NB4 (cell line): ENCODE data around the gene FXYD5.

ENCODE experiments used
- CTCF ChIP-seq: IDR thresholded peaks from one replicate; pipeline ENCODE4 v1.5.1; 2012; ENCODE audit warnings: low read depth, low read length
- MAX ChIP-seq: IDR thresholded peaks from 2 replicates; pipeline ENCODE4 v1.6.1; 2011; ENCODE audit warnings: low read depth, low read length
- MYC ChIP-seq: IDR thresholded peaks from 2 replicates; pipeline ENCODE4 v1.6.1; 2011; ENCODE audit warnings: low read depth, low read length

GRCh38 chr19:35157431-35157830, 2.9 kb downstream of the FXYD5 start:
- no peak for TF ChIP-seq CTCF
- no peak for TF ChIP-seq MAX
- no peak for TF ChIP-seq MYC
